HepG2 (cell line): Measurements from ENCODE around the gene KIF1B. TPM values are rescaled to one million over a fixed set of nuclear protein-coding genes. Genes with fewer than 3 reads are reported as not detected.

ENCODE experiments used
- ATRX ChIP-seq: sonication (generic); formaldehyde crosslinking; IDR thresholded peaks from 2 replicates; pipeline ENCODE4 v1.4.0; 2020; ENCODE audit warnings: missing genetic modification reagents, borderline replicate concordance
- ELF4 ChIP-seq: sonication (generic); formaldehyde crosslinking; IDR thresholded peaks from 2 replicates; pipeline ENCODE4 v1.5.0; 2020; ENCODE audit warnings: missing genetic modification reagents, mild to moderate bottlenecking, moderate library complexity, borderline replicate concordance
- EP300 ChIP-seq, 3 experiments: sonication (generic) in 1 of 3; formaldehyde crosslinking in 1 of 3; IDR thresholded peaks; 2 replicates each; pipeline versions ENCODE4 v1.5.1 to v1.6.1; 2011 to 2020; ENCODE audit warnings: low read depth in 2 of 3, low read length in 2 of 3, borderline replicate concordance in 1 of 3, improper control_type of control experiment in 1 of 3, mild to moderate bottlenecking in 1 of 3, missing genetic modification reagents in 1 of 3, moderate library complexity in 1 of 3
- ETV5 ChIP-seq: IDR thresholded peaks from 2 replicates; pipeline ENCODE4 v1.6.1; 2018; ENCODE audit warnings: missing biosample characterization, missing genetic modification reagents, inconsistent platforms, borderline replicate concordance
- FOXP1 ChIP-seq, 2 experiments: fragments of 450-650 bp in 1 of 2; IDR thresholded peaks; 2 replicates each; pipeline ENCODE4 v1.6.1; 2017 to 2018; ENCODE audit warnings: antibody characterized with exemption in 1 of 2
- GFI1 ChIP-seq: sonication (generic); formaldehyde crosslinking; IDR thresholded peaks from 2 replicates; pipeline ENCODE4 v1.5.0; 2020; ENCODE audit warnings: missing genetic modification reagents, mild to moderate bottlenecking, borderline replicate concordance
- JUN ChIP-seq: sonication (generic); formaldehyde crosslinking; IDR thresholded peaks from 2 replicates; pipeline ENCODE4 v1.4.0; 2020; ENCODE audit warnings: mild to moderate bottlenecking, missing genetic modification reagents
- KLF9 ChIP-seq: IDR thresholded peaks from 2 replicates; pipeline ENCODE4 v1.6.1; 2016; ENCODE audit warnings: low read depth
- MZF1 ChIP-seq: sonication (generic); formaldehyde crosslinking; IDR thresholded peaks from 2 replicates; pipeline ENCODE4 v1.8.1; 2023; ENCODE audit warnings: mild to moderate bottlenecking, missing genetic modification reagents, borderline replicate concordance
- PAXIP1 ChIP-seq: sonication (generic); formaldehyde crosslinking; conservative IDR thresholded peaks from 2 replicates; pipeline ENCODE4 v1.4.0; 2020; ENCODE audit warnings: mild to moderate bottlenecking, missing genetic modification reagents, moderate library complexity
- PHB2 ChIP-seq: fragments of 450-650 bp; IDR thresholded peaks from 2 replicates; pipeline ENCODE4 v1.6.1; 2018; ENCODE audit not compliant: partially characterized antibody
- PLSCR1 ChIP-seq: sonication (generic); formaldehyde crosslinking; IDR thresholded peaks from 2 replicates; pipeline ENCODE4 v1.5.0; 2020; ENCODE audit warnings: missing genetic modification reagents, mild to moderate bottlenecking, borderline replicate concordance
- STAT5B ChIP-seq: sonication (generic); formaldehyde crosslinking; IDR thresholded peaks from 2 replicates; pipeline ENCODE4 v1.4.0; 2020; ENCODE audit warnings: missing genetic modification reagents
- TARDBP ChIP-seq: sonication (generic); formaldehyde crosslinking; IDR thresholded peaks from 2 replicates; pipeline ENCODE4 v1.8.0; 2022; ENCODE audit warnings: mild to moderate bottlenecking, missing genetic modification reagents
- TGIF2 ChIP-seq: IDR thresholded peaks from 2 replicates; pipeline ENCODE4 v1.6.1; 2016; ENCODE audit warnings: control low read depth, missing compliant biosample characterization
- ZNF253 ChIP-seq: sonication (generic); formaldehyde crosslinking; IDR thresholded peaks from 2 replicates; pipeline ENCODE4 v1.8.0; 2022; ENCODE audit warnings: mild to moderate bottlenecking, missing genetic modification reagents, borderline replicate concordance
- ZNF512 ChIP-seq: sonication (generic); formaldehyde crosslinking; IDR thresholded peaks from 2 replicates; pipeline ENCODE4 v1.4.0; 2020; ENCODE audit warnings: mild to moderate bottlenecking, missing genetic modification reagents
- ZNF644 ChIP-seq: IDR thresholded peaks from 2 replicates; pipeline ENCODE4 v1.6.1; 2016; ENCODE audit warnings: low read depth
- polyA plus RNA-seq, 8 experiments: library from polyadenylated mRNA; depleted of rRNA in 3 of 8; stranded (reverse) in 7 of 8; unstranded in 1 of 8; fragments of >200 nt; fragmentation: Illumina TruSeq in 4 of 8; extraction: Trizol in 4 of 8; gene quantifications; 2 replicates each; pipeline versions ENCODE4 v1.2.1 to v1.2.3, GENCODE V29; 2011 to 2016; ENCODE audit warnings: low read depth in 4 of 8, missing spikeins in 1 of 8, mixed read lengths in 1 of 8; ENCODE audit not compliant: insufficient read depth in 1 of 8
- total RNA-seq, 5 experiments: library from RNA; depleted of rRNA; stranded (reverse); fragments of >200 nt; fragmentation: Illumina TruSeq; extraction: Trizol; gene quantifications; 2 replicates each; pipeline ENCODE4 v1.2.3, GENCODE V29; 2016; ENCODE audit warnings: low read depth in 1 of 5
- TF ChIP-seq, protein P1 (sequence below): sonication (generic); formaldehyde crosslinking; IDR thresholded peaks from 2 replicates; pipeline ENCODE4 v1.5.0; 2020; ENCODE audit warnings: mild to moderate bottlenecking, missing genetic modification reagents

The KIF1B gene
- total and polyA plus RNA-seq, 2 of the 13 experiments (the other 11 are each of a cell fraction or from before 2014, with no cell fraction given): 26.7 to 32.5 TPM

DNA sequence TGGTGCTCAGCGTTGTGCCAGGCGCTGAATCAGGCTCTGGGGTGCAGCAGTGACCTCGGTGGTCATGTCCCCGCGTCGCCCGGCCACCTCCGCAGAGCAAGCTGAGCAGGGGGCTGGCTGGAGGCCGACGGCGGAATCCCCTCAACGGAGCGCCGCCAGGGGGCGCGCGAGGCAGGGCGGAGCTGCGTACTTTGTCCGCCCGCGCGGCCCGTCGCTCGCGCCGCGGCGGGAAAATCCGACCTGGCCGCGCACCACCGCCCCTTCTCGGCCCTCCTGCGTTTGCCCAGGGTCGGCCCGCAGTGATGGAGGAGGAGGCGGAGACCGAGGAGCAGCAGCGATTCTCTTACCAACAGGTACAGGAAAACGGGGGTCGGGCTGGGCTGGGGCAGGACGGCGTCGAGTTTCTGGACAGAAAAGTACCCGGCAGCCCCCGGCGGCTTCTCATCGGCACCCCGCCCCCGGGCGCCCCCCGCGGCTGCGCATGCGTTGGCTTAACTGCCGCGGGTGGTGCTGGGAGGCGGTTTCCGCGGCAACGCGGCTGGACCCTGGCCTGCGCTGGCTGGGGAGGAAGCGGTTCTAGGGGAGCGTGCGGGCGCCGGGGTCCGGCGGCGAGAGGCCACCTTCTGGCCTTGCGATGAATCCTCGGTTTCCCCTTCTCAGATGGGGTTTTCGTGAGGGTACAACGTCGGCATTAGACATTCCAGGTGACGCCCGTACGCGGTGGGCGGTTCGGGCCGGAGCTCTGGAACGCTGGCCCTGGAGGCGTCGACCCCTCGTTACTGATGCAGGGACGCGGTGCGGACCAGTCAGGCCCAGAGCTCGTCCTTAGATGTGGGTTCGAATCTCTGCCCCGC, 220.1 kb downstream of the KIF1B start, which contains the start of gene CENPS (continued):
- TF ChIP-seq ZNF512 (CRISPR knock-in tag): no peak
- peak; percentile 39 to 66; a peak in 2 of 4 replicates for TF ChIP-seq EP300 (IDR thresholded peaks at IDR 0.05; ENCODE audit: low read depth in 2 of 2, low read length in 2 of 2)
- peak; percentile 68 for TF ChIP-seq EP300 (CRISPR knock-in tag; IDR thresholded peaks at IDR 0.05; ENCODE audit: borderline replicate concordance)
- peak; percentile 94 for TF ChIP-seq TARDBP (CRISPR knock-in tag)
- TF ChIP-seq MZF1 (CRISPR knock-in tag): 0 out of 2 replicates have a peak, but pooled peaks have one; percentile 69
- TF ChIP-seq JUN (CRISPR knock-in tag): peak; percentile 11; the same call in 1 of the 2 replicates
- TF ChIP-seq ELF4 (CRISPR knock-in tag): no peak
- TF ChIP-seq, protein P1, sequence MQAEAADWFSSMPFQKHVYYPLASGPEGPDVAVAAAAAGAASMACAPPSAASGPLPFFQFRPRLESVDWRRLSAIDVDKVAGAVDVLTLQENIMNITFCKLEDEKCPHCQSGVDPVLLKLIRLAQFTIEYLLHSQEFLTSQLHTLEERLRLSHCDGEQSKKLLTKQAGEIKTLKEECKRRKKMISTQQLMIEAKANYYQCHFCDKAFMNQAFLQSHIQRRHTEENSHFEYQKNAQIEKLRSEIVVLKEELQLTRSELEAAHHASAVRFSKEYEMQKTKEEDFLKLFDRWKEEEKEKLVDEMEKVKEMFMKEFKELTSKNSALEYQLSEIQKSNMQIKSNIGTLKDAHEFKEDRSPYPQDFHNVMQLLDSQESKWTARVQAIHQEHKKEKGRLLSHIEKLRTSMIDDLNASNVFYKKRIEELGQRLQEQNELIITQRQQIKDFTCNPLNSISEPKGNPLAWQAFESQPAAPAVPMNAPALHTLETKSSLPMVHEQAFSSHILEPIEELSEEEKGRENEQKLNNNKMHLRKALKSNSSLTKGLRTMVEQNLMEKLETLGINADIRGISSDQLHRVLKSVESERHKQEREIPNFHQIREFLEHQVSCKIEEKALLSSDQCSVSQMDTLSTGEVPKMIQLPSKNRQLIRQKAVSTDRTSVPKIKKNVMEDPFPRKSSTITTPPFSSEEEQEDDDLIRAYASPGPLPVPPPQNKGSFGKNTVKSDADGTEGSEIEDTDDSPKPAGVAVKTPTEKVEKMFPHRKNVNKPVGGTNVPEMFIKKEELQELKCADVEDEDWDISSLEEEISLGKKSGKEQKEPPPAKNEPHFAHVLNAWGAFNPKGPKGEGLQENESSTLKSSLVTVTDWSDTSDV: peak; percentile 98
- peak; percentile 56; the same call in 1 of the 2 replicates for TF ChIP-seq KLF9 (CRISPR knock-in tag)
- TF ChIP-seq ZNF644 (CRISPR knock-in tag): no peak
- TF ChIP-seq GFI1 (CRISPR knock-in tag): peak; percentile 84; the same call in 1 of the 2 replicates
- TF ChIP-seq TGIF2 (CRISPR knock-in tag): peak; percentile 70; the same call in 1 of the 2 replicates
- no peak; the same call in 1 of the 2 replicates for TF ChIP-seq PLSCR1
- peak; percentile 9; the same call in 1 of the 2 replicates for TF ChIP-seq ETV5 (CRISPR knock-in tag)
- no peak for TF ChIP-seq STAT5B (CRISPR knock-in tag)
- TF ChIP-seq FOXP1 (IDR thresholded peaks at IDR 0.05): no peak
- no peak for TF ChIP-seq FOXP1 (CRISPR knock-in tag; IDR thresholded peaks at IDR 0.05)
- TF ChIP-seq PAXIP1: peak; percentile 70
- TF ChIP-seq ATRX (CRISPR knock-in tag): no peak
- TF ChIP-seq ZNF253 (CRISPR knock-in tag): peak; percentile 96; the same call in 1 of the 2 replicates
- TF ChIP-seq PHB2: no peak
